HCT116 (cell line): ENCODE measurements around the gene RAD51AP1. TPM values are rescaled to one million over a fixed set of nuclear protein-coding genes. Genes with fewer than 3 reads are reported as not detected.

Source experiments
- ATAC-seq: fragments of 200-7000 bp; cut with Tn5 transposase; 2 replicates; pipeline ENCODE4 v1.9.1; 2020; ENCODE audit warnings: mild to moderate bottlenecking, moderate library complexity
- BruUV-seq: library from RNA; stranded (reverse); fragments of 400-500 nt; replicated peaks from 2 replicates; lab custom pipeline; 2021; lab: Mats Ljungman, UMichigan
- CTCF ChIA-PET: fragments of 300-600 bp; sonication (Branson Sonifier 250); formaldehyde crosslinking; loops from one replicate; lab custom pipeline; 2021; ENCODE audit warnings: antibody characterized with exemption; lab: Charles Lee
- POLR2A ChIA-PET: fragments of 300-600, 350-600 bp; sonication (Branson Sonifier 250); formaldehyde crosslinking; loops from one replicate; lab custom pipeline; 2021; ENCODE audit warnings: antibody characterized with exemption; lab: Charles Lee
- RAD21 ChIA-PET, 2 experiments: fragments of 300-600 bp; sonication (Branson Sonifier 250); formaldehyde crosslinking; loops; one replicate each; lab custom pipeline; 2023; ENCODE audit warnings: low total read pairs in 2 of 2; ENCODE audit not compliant: uncharacterized antibody in 2 of 2, unreplicated experiment in 2 of 2, low non-redundant PET in 1 of 2; lab: Charles Lee
- DNase-seq: peaks from one replicate; pipeline ENCODE4 v3.0.0-alpha.2; 2010; ENCODE audit warnings: low read depth, low spot score
- H2AFZ ChIP-seq: fragments of 200-600 bp; shearing (Covaris generic), sonication (generic); 2 replicates; pipeline ENCODE4 v1.6.1; 2017; ENCODE audit warnings: low read depth, mixed run types, mixed read lengths, antibody characterized with exemption, low read length; ENCODE audit not compliant: poor library complexity, severe bottlenecking
- H3K27ac ChIP-seq: 2 replicates; pipeline ENCODE4 v1.5.1; 2012; ENCODE audit warnings: low read depth, low read length
- H3K27me3 ChIP-seq: fragments of 200-600 bp; sonication (generic); 2 replicates; pipeline ENCODE4 v1.6.1; 2016; ENCODE audit warnings: mixed run types, low read length, mixed read lengths; ENCODE audit not compliant: insufficient read depth
- H3K36me3 ChIP-seq, 2 experiments: fragments of 200-500 bp in 1 of 2; fragments of 200-600 bp in 1 of 2; sonication (Bioruptor generic) in 1 of 2; sonication (generic) in 1 of 2; 2 replicates each; pipeline versions ENCODE4 v1.5.1 to v1.6.1; 2014 to 2016; ENCODE audit warnings: low read length in 2 of 2, inconsistent platforms in 1 of 2, mixed read lengths in 1 of 2, mixed run types in 1 of 2; ENCODE audit not compliant: insufficient read depth in 2 of 2, control insufficient read depth in 1 of 2
- H3K4me1 ChIP-seq, 2 experiments: fragments of 200-600 bp in 1 of 2; sonication (generic) in 1 of 2; 2 replicates each; pipeline versions ENCODE4 v1.5.1 to v1.6.1; 2012 to 2017; ENCODE audit warnings: low read length in 2 of 2, inconsistent platforms in 1 of 2, mild to moderate bottlenecking in 1 of 2, mixed read lengths in 1 of 2, mixed run types in 1 of 2, moderate library complexity in 1 of 2; ENCODE audit not compliant: insufficient read depth in 2 of 2, control insufficient read depth in 1 of 2
- H3K4me2 ChIP-seq: fragments of 200-600 bp; sonication (generic); 2 replicates; pipeline ENCODE4 v1.6.1; 2017; ENCODE audit warnings: mixed run types, low read length, mixed read lengths
- H3K4me3 ChIP-seq, 2 experiments: fragments of 200-600 bp in 1 of 2; sonication (generic) in 1 of 2; replicated peaks in 1 of 2; 2 replicates each; pipeline ENCODE4 v1.5.1; 2011 to 2016; ENCODE audit warnings: low read length in 2 of 2, control low read depth in 1 of 2, low read depth in 1 of 2, mild to moderate bottlenecking in 1 of 2, mixed read lengths in 1 of 2, mixed run types in 1 of 2
- H3K79me2 ChIP-seq: fragments of 200-600 bp; sonication (generic); 2 replicates; pipeline ENCODE4 v1.6.1; 2017; ENCODE audit warnings: mild to moderate bottlenecking, mixed run types, low read length, moderate library complexity, mixed read lengths; ENCODE audit not compliant: insufficient read depth
- H3K9ac ChIP-seq: fragments of 200-600 bp; sonication (generic); 2 replicates; pipeline ENCODE4 v1.6.1; 2016; ENCODE audit warnings: low read length, mixed read lengths
- H3K9me2 ChIP-seq: fragments of 200-600 bp; sonication (generic), shearing (Covaris generic); 2 replicates; pipeline ENCODE4 v1.6.1; 2017; ENCODE audit warnings: mixed run types, mild to moderate bottlenecking, moderate library complexity; ENCODE audit not compliant: insufficient read depth
- H3K9me3 ChIP-seq, 2 experiments: fragments of 200-500 bp in 1 of 2; fragments of 200-600 bp in 1 of 2; sonication (Bioruptor generic) in 1 of 2; sonication (generic) in 1 of 2; 2 replicates each; pipeline ENCODE4 v1.6.1; 2014 to 2017; ENCODE audit warnings: low read length in 2 of 2, mixed read lengths in 2 of 2, inconsistent platforms in 1 of 2, low read depth in 1 of 2, mild to moderate bottlenecking in 1 of 2, mixed run types in 1 of 2, moderate library complexity in 1 of 2; ENCODE audit not compliant: control insufficient read depth in 1 of 2, insufficient read depth in 1 of 2
- H4K20me1 ChIP-seq: fragments of 200-600 bp; sonication (generic), shearing (Covaris generic); 2 replicates; pipeline ENCODE4 v1.6.1; 2017; ENCODE audit warnings: mixed run types, mild to moderate bottlenecking, moderate library complexity; ENCODE audit not compliant: insufficient read depth
- CBX3 ChIP-seq: IDR thresholded peaks from 2 replicates; pipeline ENCODE4 v1.6.1; 2012; ENCODE audit warnings: low read depth
- CEBPB ChIP-seq: IDR thresholded peaks from 2 replicates; pipeline ENCODE4 v1.6.1; 2012; ENCODE audit warnings: low read depth
- EGR1 ChIP-seq: IDR thresholded peaks from 2 replicates; pipeline ENCODE4 v1.6.1; 2012; ENCODE audit warnings: low read depth
- ELF1 ChIP-seq: IDR thresholded peaks from 2 replicates; pipeline ENCODE4 v1.6.1; 2012; ENCODE audit warnings: low read depth, borderline replicate concordance
- EZH2 ChIP-seq: fragments of 200-600 bp; sonication (generic); IDR thresholded peaks from 2 replicates; pipeline ENCODE4 v1.6.1; 2017; ENCODE audit warnings: antibody characterized with exemption, mixed run types
- EZH2phosphoT487 ChIP-seq: fragments of 200-600 bp; IDR thresholded peaks from 2 replicates; pipeline ENCODE4 v1.6.1; 2018; ENCODE audit warnings: antibody characterized with exemption, borderline replicate concordance
- FOSL1 ChIP-seq: IDR thresholded peaks from 2 replicates; pipeline ENCODE4 v1.6.1; 2012; ENCODE audit warnings: low read depth
- POLR2A ChIP-seq: IDR thresholded peaks from 2 replicates; pipeline ENCODE4 v1.7.0; 2011; ENCODE audit warnings: borderline replicate concordance; ENCODE audit not compliant: insufficient read depth, insufficient read length; ENCODE audit errors: extremely low read depth
- POLR2AphosphoS5 ChIP-seq: IDR thresholded peaks from 2 replicates; pipeline ENCODE4 v1.6.1; 2011; ENCODE audit warnings: mild to moderate bottlenecking, low read depth, low read length, moderate library complexity
- RAD21 ChIP-seq: IDR thresholded peaks from 2 replicates; pipeline ENCODE4 v1.6.1; 2012; ENCODE audit warnings: low read depth, mild to moderate bottlenecking
- SIN3A ChIP-seq: IDR thresholded peaks from 2 replicates; pipeline ENCODE4 v1.6.1; 2012; ENCODE audit warnings: low read depth
- SP1 ChIP-seq: IDR thresholded peaks from 2 replicates; pipeline ENCODE4 v1.6.1; 2012; ENCODE audit warnings: low read depth
- SRF ChIP-seq: IDR thresholded peaks from 2 replicates; pipeline ENCODE4 v1.6.1; 2012; ENCODE audit warnings: low read depth
- TCF7L2 ChIP-seq: IDR thresholded peaks from 2 replicates; pipeline ENCODE4 v1.7.0; 2011; ENCODE audit warnings: borderline replicate concordance, inconsistent platforms; ENCODE audit not compliant: insufficient read depth, insufficient read length; ENCODE audit errors: extremely low read depth
- ZFX ChIP-seq: fragments of 450-650 bp; IDR thresholded peaks from 2 replicates; pipeline ENCODE4 v1.6.1; 2017
- ZNF274 ChIP-seq: fragments of 200-500 bp; sonication (Bioruptor generic); IDR thresholded peaks from 2 replicates; pipeline ENCODE4 v1.6.1; 2014; ENCODE audit warnings: mild to moderate bottlenecking, low read depth, low read length, inconsistent platforms
- intact Hi-C: fragments of 100-400 bp; cut with micrococcal nuclease; formaldehyde crosslinking; loops from 2 replicates; pipeline ENCODE4 v1.10.0; 2022
- total RNA-seq: library from RNA; stranded (reverse); gene quantifications from one replicate; pipeline ENCODE4 v1.2.1, GENCODE V29; 2021; ENCODE audit not compliant: unreplicated experiment
- TF ChIP-seq, protein P1 (sequence below): IDR thresholded peaks from 2 replicates; pipeline ENCODE4 v1.6.1; 2012
- TF ChIP-seq, protein P2 (sequence below): IDR thresholded peaks from 2 replicates; pipeline ENCODE4 v1.6.1; 2012; ENCODE audit warnings: low read depth

The RAD51AP1 gene
- total RNA-seq, 1 experiment from 2014 or later = 28.2 TPM

DNA sequence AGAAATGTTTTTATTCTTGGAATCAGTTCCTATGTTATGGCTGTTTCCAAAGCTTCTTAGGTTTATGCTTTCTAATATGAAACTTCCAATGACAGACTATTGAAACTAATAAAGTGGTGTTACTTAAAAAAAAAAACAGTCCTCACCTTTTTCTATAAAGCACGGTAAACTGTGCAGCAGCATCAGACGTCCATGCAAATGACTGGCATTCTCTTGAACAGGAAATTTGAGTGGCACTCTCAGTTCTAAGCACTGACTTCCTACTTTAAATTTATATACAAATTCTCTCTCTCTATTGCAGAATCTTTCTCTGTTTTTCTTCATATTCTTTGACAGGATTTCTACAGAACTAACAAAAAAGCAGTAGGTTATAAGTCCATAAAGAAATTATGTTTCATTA is 2.8 kb upstream of the RAD51AP1 start:
- DNase-seq (no peak), ATAC-seq (no peak)
- Histone ChIP-seq H3K27ac (no peak overlapping the region), H3K9me2 (no peaks in the 10 kb centered on the region), H3K4me1 (peaks cover 12 to 18% of the 10 kb centered on the region in 2 experiments), H3K9me3 (no peaks in the 10 kb centered on the region), H3K4me2 (no peak overlapping the region), H3K27me3 (no peaks in the 10 kb centered on the region), H3K79me2 (peaks cover 43% of the 10 kb centered on the region), H3K36me3 (peaks cover 0 to 7% of the 10 kb centered on the region in 2 experiments; a peak in 2 of 4 replicates), H3K4me3 (no peak overlapping the region), H4K20me1 (no peaks in the 10 kb centered on the region), H3K9ac (no peak overlapping the region), H2AFZ (no peak overlapping the region)
- no peak for TF ChIP-seq ZNF274
- no peak for TF ChIP-seq EZH2
- TF ChIP-seq EZH2phosphoT487 = no peak
- TF ChIP-seq POLR2AphosphoS5 = no peak
- no peak for TF ChIP-seq FOSL1
- no peak for TF ChIP-seq RAD21
- no peak for TF ChIP-seq POLR2A
- no peak for TF ChIP-seq TCF7L2
- TF ChIP-seq SIN3A = no peak
- TF ChIP-seq CEBPB = no peak
- no peak for TF ChIP-seq EGR1
- TF ChIP-seq, protein P1, sequence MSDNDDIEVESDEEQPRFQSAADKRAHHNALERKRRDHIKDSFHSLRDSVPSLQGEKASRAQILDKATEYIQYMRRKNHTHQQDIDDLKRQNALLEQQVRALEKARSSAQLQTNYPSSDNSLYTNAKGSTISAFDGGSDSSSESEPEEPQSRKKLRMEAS = no peak
- no peak for TF ChIP-seq SRF
- TF ChIP-seq SP1 = no peak
- no peak for TF ChIP-seq ELF1
- TF ChIP-seq, protein P2, sequence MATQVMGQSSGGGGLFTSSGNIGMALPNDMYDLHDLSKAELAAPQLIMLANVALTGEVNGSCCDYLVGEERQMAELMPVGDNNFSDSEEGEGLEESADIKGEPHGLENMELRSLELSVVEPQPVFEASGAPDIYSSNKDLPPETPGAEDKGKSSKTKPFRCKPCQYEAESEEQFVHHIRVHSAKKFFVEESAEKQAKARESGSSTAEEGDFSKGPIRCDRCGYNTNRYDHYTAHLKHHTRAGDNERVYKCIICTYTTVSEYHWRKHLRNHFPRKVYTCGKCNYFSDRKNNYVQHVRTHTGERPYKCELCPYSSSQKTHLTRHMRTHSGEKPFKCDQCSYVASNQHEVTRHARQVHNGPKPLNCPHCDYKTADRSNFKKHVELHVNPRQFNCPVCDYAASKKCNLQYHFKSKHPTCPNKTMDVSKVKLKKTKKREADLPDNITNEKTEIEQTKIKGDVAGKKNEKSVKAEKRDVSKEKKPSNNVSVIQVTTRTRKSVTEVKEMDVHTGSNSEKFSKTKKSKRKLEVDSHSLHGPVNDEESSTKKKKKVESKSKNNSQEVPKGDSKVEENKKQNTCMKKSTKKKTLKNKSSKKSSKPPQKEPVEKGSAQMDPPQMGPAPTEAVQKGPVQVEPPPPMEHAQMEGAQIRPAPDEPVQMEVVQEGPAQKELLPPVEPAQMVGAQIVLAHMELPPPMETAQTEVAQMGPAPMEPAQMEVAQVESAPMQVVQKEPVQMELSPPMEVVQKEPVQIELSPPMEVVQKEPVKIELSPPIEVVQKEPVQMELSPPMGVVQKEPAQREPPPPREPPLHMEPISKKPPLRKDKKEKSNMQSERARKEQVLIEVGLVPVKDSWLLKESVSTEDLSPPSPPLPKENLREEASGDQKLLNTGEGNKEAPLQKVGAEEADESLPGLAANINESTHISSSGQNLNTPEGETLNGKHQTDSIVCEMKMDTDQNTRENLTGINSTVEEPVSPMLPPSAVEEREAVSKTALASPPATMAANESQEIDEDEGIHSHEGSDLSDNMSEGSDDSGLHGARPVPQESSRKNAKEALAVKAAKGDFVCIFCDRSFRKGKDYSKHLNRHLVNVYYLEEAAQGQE = no peak
- no peak for TF ChIP-seq CBX3
- TF ChIP-seq ZFX = no peak
- ChIA-PET POLR2A (no interaction called here), CTCF (no interaction called here), RAD21 (no interaction called here)
- no TSS peak for BruUV-seq
- intact Hi-C loops = no loop called here
